Neural cell (in vitro differentiated cells): Measurements from ENCODE around the gene TUBGCP2. TPM values are rescaled to one million over a fixed set of nuclear protein-coding genes. Genes with fewer than 3 reads are reported as not detected.

ENCODE experiments used
- H2AFZ ChIP-seq: fragments of 200-600, 300-800 bp; sonication (generic), shearing (Covaris generic); 2 replicates; pipeline ENCODE4 v1.6.0; 2014; ENCODE audit warnings: low read depth, mild to moderate bottlenecking, antibody characterized with exemption, low read length, moderate library complexity
- H3F3A ChIP-seq: fragments of 200-600 bp; shearing (Covaris generic); 2 replicates; pipeline ENCODE4 v1.6.1; 2016; ENCODE audit warnings: mild to moderate bottlenecking, moderate library complexity, mixed read lengths, antibody characterized with exemption, low read length; ENCODE audit not compliant: insufficient read depth, poor library complexity, severe bottlenecking
- H3K27ac ChIP-seq: fragments of 200-600, 300-800 bp; sonication (generic), shearing (Covaris generic); 2 replicates; pipeline ENCODE4 v1.5.1; 2014; ENCODE audit warnings: mild to moderate bottlenecking, low read length, moderate library complexity
- H3K27me3 ChIP-seq: fragments of 300-800, 200-600 bp; sonication (generic), shearing (Covaris generic); 2 replicates; pipeline ENCODE4 v1.6.0; 2014; ENCODE audit warnings: mild to moderate bottlenecking, low read depth, low read length, moderate library complexity; ENCODE audit not compliant: insufficient read depth
- H3K36me3 ChIP-seq: fragments of 300-800, 200-600 bp; sonication (generic), shearing (Covaris generic); 2 replicates; pipeline ENCODE4 v1.5.1; 2014; ENCODE audit warnings: mild to moderate bottlenecking, antibody characterized with exemption, low read length, moderate library complexity; ENCODE audit not compliant: insufficient read depth
- H3K4me2 ChIP-seq: fragments of 300-800, 200-600 bp; sonication (generic), shearing (Covaris generic); 2 replicates; pipeline ENCODE4 v1.6.0; 2014; ENCODE audit warnings: mild to moderate bottlenecking, low read length
- H3K4me3 ChIP-seq: fragments of 300-800, 200-600 bp; sonication (generic), shearing (Covaris generic); 2 replicates; pipeline ENCODE4 v1.5.1; 2014; ENCODE audit warnings: mild to moderate bottlenecking, low read length, moderate library complexity
- H3K79me2 ChIP-seq: fragments of 200-600 bp; shearing (Covaris generic); replicated peaks from 2 replicates; pipeline ENCODE4 v1.6.0; 2014; ENCODE audit warnings: mild to moderate bottlenecking, low read length, moderate library complexity; ENCODE audit not compliant: insufficient read depth
- H3K9ac ChIP-seq: fragments of 300-800, 200-600 bp; sonication (generic), shearing (Covaris generic); 2 replicates; pipeline ENCODE4 v1.6.1; 2016; ENCODE audit warnings: mild to moderate bottlenecking, low read length, mixed read lengths
- H3K9me2 ChIP-seq: fragments of 200-600 bp; shearing (Covaris generic); 2 replicates; pipeline ENCODE4 v1.6.1; 2016; ENCODE audit warnings: mild to moderate bottlenecking, low read length, mixed read lengths; ENCODE audit not compliant: insufficient read depth
- H3K9me3 ChIP-seq: fragments of 200-600, 300-800 bp; sonication (generic), shearing (Covaris generic); 2 replicates; pipeline ENCODE4 v1.6.1; 2016; ENCODE audit warnings: mild to moderate bottlenecking, mixed run types, low read length, moderate library complexity, mixed read lengths
- H4K20me1 ChIP-seq: fragments of 200-600 bp; shearing (Covaris generic); 2 replicates; pipeline ENCODE4 v1.6.1; 2016; ENCODE audit warnings: mild to moderate bottlenecking, mixed run types; ENCODE audit not compliant: insufficient read depth
- CTCF ChIP-seq: fragments of 450-650 bp; IDR thresholded peaks from 2 replicates; pipeline ENCODE4 v1.5.1; 2014; ENCODE audit warnings: antibody characterized with exemption, mild to moderate bottlenecking, moderate library complexity; ENCODE audit not compliant: poor library complexity, severe bottlenecking
- EP300 ChIP-seq: fragments of 450-650 bp; conservative IDR thresholded peaks from 2 replicates; pipeline ENCODE4 v1.6.1; 2014; ENCODE audit warnings: antibody characterized with exemption, mild to moderate bottlenecking, moderate library complexity; ENCODE audit not compliant: poor library complexity, severe bottlenecking
- EZH2 ChIP-seq: fragments of 200-600, 300-800 bp; shearing (Covaris generic), sonication (generic); IDR thresholded peaks from 2 replicates; pipeline ENCODE4 v1.6.1; 2014; ENCODE audit warnings: antibody characterized with exemption, low read length, borderline replicate concordance, mild to moderate bottlenecking; ENCODE audit not compliant: insufficient read depth, poor library complexity, severe bottlenecking
- MXI1 ChIP-seq: fragments of 450-650 bp; conservative IDR thresholded peaks from 2 replicates; pipeline ENCODE4 v1.6.1; 2014; ENCODE audit warnings: antibody characterized with exemption, mild to moderate bottlenecking; ENCODE audit not compliant: poor library complexity, severe bottlenecking
- REST ChIP-seq: IDR thresholded peaks from 2 replicates; pipeline ENCODE4 v1.6.1; 2012; ENCODE audit warnings: borderline replicate concordance
- polyA plus RNA-seq: library from polyadenylated mRNA; depleted of rRNA; stranded (reverse); fragments of >200 nt; gene quantifications from 2 replicates; pipeline ENCODE4 v1.2.3, GENCODE V29; 2014

Gene TUBGCP2
- polyA plus RNA-seq, 1 donor from 2014 or later = 34.5 TPM

GRCh38 chr10:133249975-133250754 is 58.5 kb downstream of the TUBGCP2 start:
- Histone ChIP-seq H3K4me2 (no peak overlapping the region), H4K20me1 (no peaks in the 10 kb centered on the region), H2AFZ (no peak overlapping the region), H3K27me3 (no peaks in the 10 kb centered on the region), H3K9ac (no peak overlapping the region), H3K9me2 (no peaks in the 10 kb centered on the region), H3K36me3 (no peaks in the 10 kb centered on the region), H3K9me3 (no peaks in the 10 kb centered on the region), H3K4me3 (no peak overlapping the region), H3K79me2 (no peaks in the 10 kb centered on the region), H3F3A (no peaks in the 10 kb centered on the region), H3K27ac (no peak overlapping the region)
- no peak for TF ChIP-seq REST
- no peak for TF ChIP-seq EZH2
- no peak for TF ChIP-seq EP300
- TF ChIP-seq MXI1 = no peak
- TF ChIP-seq CTCF = no peak

GRCh38 chr10:133249094-133249780 is 59.4 kb downstream of the TUBGCP2 start:
- Histone ChIP-seq H3K79me2 (no peaks in the 10 kb centered on the region), H3K36me3 (no peaks in the 10 kb centered on the region), H3K27me3 (no peaks in the 10 kb centered on the region), H4K20me1 (no peaks in the 10 kb centered on the region), H2AFZ (no peak overlapping the region), H3K4me3 (no peak overlapping the region), H3K9me3 (no peaks in the 10 kb centered on the region), H3K27ac (no peak overlapping the region), H3K9me2 (no peaks in the 10 kb centered on the region), H3K9ac (no peak overlapping the region), H3K4me2 (no peak overlapping the region), H3F3A (no peaks in the 10 kb centered on the region)
- no peak for TF ChIP-seq EP300
- TF ChIP-seq MXI1 = no peak
- no peak for TF ChIP-seq REST
- no peak for TF ChIP-seq CTCF
